ENCODE results near the gene GPATCH8. TPM values are rescaled to one million over a fixed set of nuclear protein-coding genes. Genes with fewer than 3 reads are reported as not detected.
A peak's percentile ranks its signal among the peaks of the same experiment; 100 is the strongest.

The GPATCH8 gene
- total and polyA plus RNA-seq, 10 of the 15 experiments (the other 5 are each of a cell fraction or from before 2014, with no cell fraction given), result 11.7 to 45.1 (median 21.3) TPM

DNA sequence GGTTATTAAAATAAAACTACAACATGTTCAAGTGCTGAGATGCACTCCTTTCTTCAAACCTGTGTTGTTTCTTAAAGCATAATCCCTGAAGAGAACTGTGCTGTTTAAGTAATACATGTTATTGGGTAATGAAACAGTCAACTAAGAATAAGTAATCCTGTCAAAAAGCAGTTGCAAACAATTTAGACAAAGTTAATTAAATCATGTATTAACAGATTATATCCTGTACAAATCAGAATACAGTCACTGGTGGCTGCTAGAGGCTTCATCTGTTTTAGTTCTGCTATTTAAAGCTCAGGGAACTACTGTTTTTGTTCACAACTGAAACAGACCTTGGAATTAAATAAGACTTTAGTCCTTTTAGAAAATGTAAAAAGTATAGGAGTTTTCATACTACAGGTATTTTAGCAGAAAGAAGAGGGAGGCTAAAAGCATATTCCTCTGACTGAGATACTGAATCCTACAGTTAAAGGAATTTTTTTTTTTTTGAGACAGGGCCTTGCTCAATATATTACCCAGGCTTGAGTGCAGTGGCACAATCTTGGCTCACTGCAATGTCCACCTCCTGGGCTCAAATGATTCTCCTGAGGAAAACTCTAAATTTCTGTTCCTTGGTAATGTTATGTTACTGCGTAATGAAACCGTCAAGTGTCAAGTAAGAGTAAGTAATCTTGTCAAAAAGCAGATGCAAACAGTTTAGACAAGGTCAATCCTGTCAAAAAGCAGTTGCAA lies 86.5 kb downstream of the GPATCH8 start:
- H3K9ac ChIP-seq (ENCODE audit: control insufficient read depth, insufficient read depth, low read length), result no peak overlapping the region
- TF ChIP-seq NR2F1 (conservative IDR thresholded peaks at IDR 0.05) (no peak), JUNB (IDR thresholded peaks at IDR 0.05) (peak; percentile 19; the same call in 1 of the 2 replicates), CHD2 (IDR thresholded peaks at IDR 0.05; ENCODE audit: borderline replicate concordance, low read depth, low read length) (no peak), IRF5 (IDR thresholded peaks at IDR 0.05; ENCODE audit: borderline replicate concordance) (no peak), MEF2A (IDR thresholded peaks at IDR 0.05; ENCODE audit: insufficient read depth, low read depth, low read length) (peak; percentile 50; the same call in 1 of the 2 replicates)
- no peak overlapping the region for H2AFZ ChIP-seq (ENCODE audit: control insufficient read depth, low read depth, low read length)
- no TSS peak for BruUV-seq (replicated peaks)
- peak overlapping the region; percentile 49 for H3K4me2 ChIP-seq (ENCODE audit: control insufficient read depth, insufficient read depth)
- in situ Hi-C loops (cut with MboI) (no loop called here), intact Hi-C loops (cut with micrococcal nuclease; ENCODE audit: unreplicated experiment) (no loop called here)
- H3K9me3 ChIP-seq (replicated peaks; ENCODE audit: control insufficient read depth, insufficient read depth, low read length), result no peaks in the 10 kb centered on the region; the same call in 2 of the 3 replicates
- CTCF ChIA-PET, result interaction anchor here (0.7 to 1.2 kb wide), 2 partner anchors 107 to 273 kb away, joined by 3 read pairs; partner anchors contain the start of gene CCDC43
- H3K4me3 ChIP-seq, result 0 out of 2 replicates have a peak overlapping the region, but pooled peaks have one; percentile 2
- no peaks in the 10 kb centered on the region for H3K79me2 ChIP-seq (ENCODE audit: control insufficient read depth, insufficient read depth, low read length)
- POLR2A ChIA-PET, result no interaction called here
- H3K36me3 ChIP-seq (ENCODE audit: control insufficient read depth in 2 of 2, insufficient read depth in 2 of 2, low read length in 1 of 2), result peaks cover 4 to 16% of the 10 kb centered on the region in 2 experiments
- ATAC-seq (peak; percentile 50; the same call in 2 of the 3 replicates), FAIRE-seq (no peak), DNase-seq (ENCODE audit: low read depth, low spot score) (no peak)
- SMC1A ChIA-PET (ENCODE audit: uncharacterized antibody, unreplicated experiment), result interaction anchor here (0.7 to 1.7 kb wide), 3 partner anchors 9 to 79 kb away, joined by 3 to 4 read pairs (median 3); no protein-coding TSS in a partner anchor
- no peaks in the 10 kb centered on the region for H4K20me1 ChIP-seq (ENCODE audit: control insufficient read depth, insufficient read depth)
- H3K4me1 ChIP-seq (ENCODE audit: control insufficient read depth, insufficient read depth, low read length), result peaks cover 25% of the 10 kb centered on the region
- RAD21 ChIA-PET (ENCODE audit: unreplicated experiment), result no interaction called here
- no peaks in the 10 kb centered on the region for H3K27me3 ChIP-seq (replicated peaks in 1 of 2; ENCODE audit: control insufficient read depth in 2 of 2, insufficient read depth in 2 of 2, low read length in 1 of 2)
- peak overlapping the region; percentile 64 for H3K27ac ChIP-seq (ENCODE audit: control insufficient read depth, insufficient read depth)
- 50% methylated on average over 2 of the region's 2 CpGs for WGBS (ENCODE audit: insufficient coverage, insufficient replicate concordance, low lambda C conversion rate, missing lambda C conversion rate)

Data from GM12878 (cell line).